Measurements from ENCODE around the gene ZNF555. TPM values are rescaled to one million over a fixed set of nuclear protein-coding genes. Genes with fewer than 3 reads are reported as not detected.
A peak's percentile ranks its signal among the peaks of the same experiment; 100 is the strongest.

The ZNF555 gene
- total and polyA plus RNA-seq, 2 donors (not counting 1 experiment from before 2014, with no cell fraction given) = 5.0 to 5.9 TPM

GRCh38 chr19:2841855-2842574 is 740 bp downstream of the ZNF555 start:
- H3K9ac ChIP-seq (ENCODE audit: insufficient read depth, low read length) = peak overlapping the region; percentile 85
- H3K4me3 ChIP-seq (replicated peaks in 1 of 4; ENCODE audit: control extremely low read depth in 1 of 4, insufficient read depth in 1 of 4, low read depth in 3 of 4, low read length in 4 of 4) = peak overlapping the region; percentile 63 to 83 (median 80)
- peak overlapping the region; percentile 32 for H3K27ac ChIP-seq (ENCODE audit: insufficient read depth, low read length)
- H3K79me2 ChIP-seq (ENCODE audit: control insufficient read depth, insufficient read depth, low read length) = peaks cover 2% of the 10 kb centered on the region
- H3K4me2 ChIP-seq (ENCODE audit: extremely low read depth, insufficient read depth, low read length) = peak overlapping the region; percentile 92
- no peak for TF ChIP-seq CTCF (conservative IDR thresholded peaks at IDR 0.05 in 1 of 2, IDR thresholded peaks at IDR 0.05 in 1 of 2; ENCODE audit: low read depth in 1 of 2, low read length in 2 of 2)
- TF ChIP-seq EZH2 (IDR thresholded peaks at IDR 0.05; ENCODE audit: low read length, missing control alignments) = no peak
- H3K27me3 ChIP-seq (ENCODE audit: control insufficient read depth, insufficient read depth, low read length) = no peaks in the 10 kb centered on the region
- DNase-seq (ENCODE audit: low read depth in 2 of 2) = no peak
- H3K9me3 ChIP-seq (ENCODE audit: control insufficient read depth, insufficient read depth, low read depth, low read length) = no peaks in the 10 kb centered on the region
- H4K20me1 ChIP-seq (ENCODE audit: control insufficient read depth, extremely low read depth, insufficient read depth, low read length) = no peaks in the 10 kb centered on the region
- no peaks in the 10 kb centered on the region for H3K36me3 ChIP-seq (ENCODE audit: control insufficient read depth, insufficient read depth, low read length)
- H3K4me1 ChIP-seq (ENCODE audit: control insufficient read depth, extremely low read depth, insufficient read depth, low read length) = no peaks in the 10 kb centered on the region
- no peak overlapping the region for H2AFZ ChIP-seq (ENCODE audit: low read length)

- no peaks in the 10 kb centered on the region for H3K27me3 ChIP-seq (ENCODE audit: control insufficient read depth, insufficient read depth, low read length)
- no peaks in the 10 kb centered on the region for H3K9me3 ChIP-seq (ENCODE audit: control insufficient read depth, insufficient read depth, low read depth, low read length)
- no peak overlapping the region for H3K27ac ChIP-seq (ENCODE audit: insufficient read depth, low read length)
- no peak overlapping the region for H3K4me2 ChIP-seq (ENCODE audit: extremely low read depth, insufficient read depth, low read length)
- no peak for TF ChIP-seq CTCF (conservative IDR thresholded peaks at IDR 0.05 in 1 of 2, IDR thresholded peaks at IDR 0.05 in 1 of 2; ENCODE audit: low read depth in 1 of 2, low read length in 2 of 2)
- TF ChIP-seq EZH2 (IDR thresholded peaks at IDR 0.05; ENCODE audit: low read length, missing control alignments) = no peak
- H2AFZ ChIP-seq (ENCODE audit: low read length) = no peak overlapping the region
- peaks cover 2% of the 10 kb centered on the region for H3K79me2 ChIP-seq (ENCODE audit: control insufficient read depth, insufficient read depth, low read length)
- no peaks in the 10 kb centered on the region for H3K4me1 ChIP-seq (ENCODE audit: control insufficient read depth, extremely low read depth, insufficient read depth, low read length)
- H3K4me3 ChIP-seq (replicated peaks in 1 of 4; ENCODE audit: control extremely low read depth in 1 of 4, insufficient read depth in 1 of 4, low read depth in 3 of 4, low read length in 4 of 4) = no peak overlapping the region
- H4K20me1 ChIP-seq (ENCODE audit: control insufficient read depth, extremely low read depth, insufficient read depth, low read length) = no peaks in the 10 kb centered on the region
- H3K9ac ChIP-seq (ENCODE audit: insufficient read depth, low read length) = no peak overlapping the region
- H3K36me3 ChIP-seq (ENCODE audit: control insufficient read depth, insufficient read depth, low read length) = no peaks in the 10 kb centered on the region
- DNase-seq (ENCODE audit: low read depth in 2 of 2) = no peak
Measured at GRCh38 chr19:2845107-2845506, 3.8 kb downstream of the ZNF555 start.

- H3K9ac ChIP-seq (ENCODE audit: insufficient read depth, low read length) = no peak overlapping the region
- H3K9me3 ChIP-seq (ENCODE audit: control insufficient read depth, insufficient read depth, low read depth, low read length) = no peaks in the 10 kb centered on the region
- H4K20me1 ChIP-seq (ENCODE audit: control insufficient read depth, extremely low read depth, insufficient read depth, low read length) = no peaks in the 10 kb centered on the region
- no peak for DNase-seq (ENCODE audit: low read depth in 2 of 2)
- H3K79me2 ChIP-seq (ENCODE audit: control insufficient read depth, insufficient read depth, low read length) = peaks cover 2% of the 10 kb centered on the region
- no peaks in the 10 kb centered on the region for H3K36me3 ChIP-seq (ENCODE audit: control insufficient read depth, insufficient read depth, low read length)
- H2AFZ ChIP-seq (ENCODE audit: low read length) = no peak overlapping the region
- H3K27ac ChIP-seq (ENCODE audit: insufficient read depth, low read length) = no peak overlapping the region
- H3K4me1 ChIP-seq (ENCODE audit: control insufficient read depth, extremely low read depth, insufficient read depth, low read length) = no peaks in the 10 kb centered on the region
- TF ChIP-seq EZH2 (IDR thresholded peaks at IDR 0.05; ENCODE audit: low read length, missing control alignments) (no peak), CTCF (conservative IDR thresholded peaks at IDR 0.05 in 1 of 2, IDR thresholded peaks at IDR 0.05 in 1 of 2; ENCODE audit: low read depth in 1 of 2, low read length in 2 of 2) (no peak)
- H3K4me3 ChIP-seq (replicated peaks in 1 of 4; ENCODE audit: control extremely low read depth in 1 of 4, insufficient read depth in 1 of 4, low read depth in 3 of 4, low read length in 4 of 4) = no peak overlapping the region
- no peak overlapping the region for H3K4me2 ChIP-seq (ENCODE audit: extremely low read depth, insufficient read depth, low read length)
- no peaks in the 10 kb centered on the region for H3K27me3 ChIP-seq (ENCODE audit: control insufficient read depth, insufficient read depth, low read length)
Measured at GRCh38 chr19:2846180-2846894, 5.1 kb downstream of the ZNF555 start.

Measured in fibroblast of lung (primary cell).